IPS-20b (cell line): ENCODE data around the gene PAQR5.
A peak's percentile ranks its signal among the peaks of the same experiment; 100 is the strongest.
"Not testable (repeated sequence)": the region's sequence is repeated elsewhere in the genome, so short reads cannot be mapped to it uniquely, and the experiment has no call there.

Experiments
- H3K27ac ChIP-seq: one replicate; pipeline ENCODE4 v1.5.1; 2013; ENCODE audit warnings: low read length
- H3K27me3 ChIP-seq: 2 replicates; pipeline ENCODE4 v1.6.1; 2013; ENCODE audit warnings: mild to moderate bottlenecking, low read length, inconsistent platforms; ENCODE audit not compliant: insufficient read depth
- H3K36me3 ChIP-seq: 2 replicates; pipeline ENCODE4 v1.6.1; 2013; ENCODE audit warnings: low read depth, mild to moderate bottlenecking, inconsistent platforms, low read length, moderate library complexity; ENCODE audit not compliant: insufficient read depth
- H3K4me1 ChIP-seq: 2 replicates; pipeline ENCODE4 v1.6.1; 2013; ENCODE audit warnings: mild to moderate bottlenecking, control low read depth, inconsistent platforms, low read length, moderate library complexity; ENCODE audit not compliant: insufficient read depth
- H3K4me3 ChIP-seq: 2 replicates; pipeline ENCODE4 v1.5.1; 2013; ENCODE audit warnings: mild to moderate bottlenecking, low read length, inconsistent platforms
- H3K9ac ChIP-seq: 2 replicates; pipeline ENCODE4 v1.6.1; 2013; ENCODE audit warnings: low read depth, mild to moderate bottlenecking, inconsistent platforms, low read length, moderate library complexity
- H3K9me3 ChIP-seq: 2 replicates; pipeline ENCODE4 v1.6.1; 2013; ENCODE audit warnings: mild to moderate bottlenecking, low read depth, low read length, inconsistent platforms; ENCODE audit not compliant: insufficient read depth

Gene PAQR5

DNA sequence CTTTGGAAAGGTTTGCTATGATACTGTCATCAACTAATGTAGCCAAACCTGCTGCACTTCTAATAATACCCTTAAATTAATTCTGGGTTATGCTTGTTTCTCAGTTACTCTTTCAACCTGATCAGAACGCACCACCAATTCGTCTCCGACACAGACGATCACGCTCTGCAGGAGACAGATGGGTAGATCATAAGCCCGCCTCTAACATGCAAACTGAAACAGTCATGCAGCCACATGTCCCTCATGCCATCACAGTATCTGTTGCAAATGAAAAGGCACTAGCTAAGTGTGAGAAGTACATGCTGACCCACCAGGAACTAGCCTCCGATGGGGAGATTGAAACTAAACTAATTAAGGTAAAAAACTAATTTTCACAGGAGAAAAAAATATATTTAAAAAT, 146.0 kb downstream of the PAQR5 start:
- Histone ChIP-seq H3K27ac (no peak overlapping the region), H3K27me3 (no peaks in the 10 kb centered on the region)

GRCh38 chr15:69446953-69447352, 148.2 kb downstream of the PAQR5 start:
- H3K27me3 ChIP-seq: no peaks in the 10 kb centered on the region
- no peaks in the 10 kb centered on the region for H3K9me3 ChIP-seq
- H3K27ac ChIP-seq: no peak overlapping the region
- H3K4me1 ChIP-seq: peaks cover 4% of the 10 kb centered on the region; the same call in 1 of the 2 replicates
- no peak overlapping the region for H3K9ac ChIP-seq
- H3K4me3 ChIP-seq: no peak overlapping the region
- H3K36me3 ChIP-seq: peaks cover 65% of the 10 kb centered on the region

More for the DNA sequence above, 146.0 kb downstream of the PAQR5 start:
- peaks cover 87% of the 10 kb centered on the region for H3K36me3 ChIP-seq
- H3K9ac ChIP-seq: no peak overlapping the region
- no peaks in the 10 kb centered on the region for H3K4me1 ChIP-seq
- no peaks in the 10 kb centered on the region for H3K9me3 ChIP-seq
- no peak overlapping the region for H3K4me3 ChIP-seq

DNA sequence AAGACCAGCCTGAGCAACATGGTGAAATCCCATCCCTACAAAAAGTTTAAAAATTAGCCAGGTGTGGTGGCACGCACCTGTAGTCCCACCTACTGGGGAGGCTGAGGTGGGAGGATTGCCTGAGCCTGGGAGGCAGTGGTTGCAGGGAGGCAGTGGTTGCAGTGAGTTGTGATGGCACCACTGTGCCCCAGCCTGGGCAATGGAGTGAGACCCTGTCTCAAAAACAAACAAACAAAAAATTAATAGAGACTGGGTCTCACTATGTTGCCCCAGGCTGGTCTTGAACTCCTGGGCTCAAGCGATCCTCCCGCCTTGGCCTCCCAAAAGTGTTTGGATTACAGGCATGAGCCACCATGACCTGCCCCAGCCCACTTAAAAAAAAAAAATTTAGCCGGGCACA, 151.5 kb downstream of the PAQR5 start:
- Histone ChIP-seq H3K36me3 (peaks cover 56% of the 10 kb centered on the region), H3K4me1 (peaks cover 10% of the 10 kb centered on the region; the same call in 1 of the 2 replicates)
- not testable (repeated sequence) for H3K9ac ChIP-seq, H3K9me3 ChIP-seq, H3K27ac ChIP-seq, H3K4me3 ChIP-seq, H3K27me3 ChIP-seq

- Histone ChIP-seq H3K27me3 (no peaks in the 10 kb centered on the region), H3K4me3 (peak overlapping the region; percentile 98; the same call in 1 of the 2 replicates), H3K36me3 (peaks cover 56% of the 10 kb centered on the region)
Observed at GRCh38 chr15:69450968-69451695, 152.4 kb downstream of the PAQR5 start.

DNA sequence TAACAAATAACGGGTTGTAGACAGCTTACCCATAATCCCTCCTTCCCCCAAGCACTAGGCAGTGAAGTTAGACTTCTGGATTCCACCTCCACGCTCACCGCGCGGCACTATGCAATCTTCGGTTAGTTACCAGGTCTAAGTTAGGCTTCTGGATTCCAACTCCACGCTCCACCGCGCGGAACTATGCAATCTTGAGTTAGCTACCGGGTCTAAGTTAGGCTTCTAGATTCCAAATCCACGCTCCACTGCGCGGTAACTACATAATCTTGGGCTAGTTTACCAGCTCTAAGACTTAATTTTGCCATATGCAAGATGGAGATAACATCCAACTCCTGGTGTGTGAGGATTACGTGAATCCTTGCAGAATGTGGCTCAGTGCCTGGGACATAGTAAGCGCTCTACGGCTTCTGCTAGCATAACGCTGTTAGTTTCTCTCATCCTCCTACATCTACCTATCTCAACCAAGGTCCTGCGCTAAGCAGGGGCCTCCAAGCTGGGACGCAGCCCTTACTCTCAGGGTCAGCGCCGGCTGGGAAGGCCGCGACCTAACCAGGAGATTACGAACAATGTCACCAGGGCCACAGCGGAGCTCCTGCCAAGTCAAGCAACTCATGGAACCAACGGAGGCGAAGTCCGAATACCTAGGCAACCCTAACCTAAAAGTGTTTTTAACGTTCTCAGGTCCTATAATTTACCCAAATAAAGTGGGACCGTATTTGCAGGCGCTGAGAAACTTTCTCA, 153.4 kb downstream of the PAQR5 start:
- Histone ChIP-seq H3K27me3 (no peaks in the 10 kb centered on the region), H3K27ac (peak overlapping the region; percentile 18), H3K9ac (peak overlapping the region; percentile 99), H3K4me1 (peaks cover 10% of the 10 kb centered on the region; the same call in 1 of the 2 replicates), H3K4me3 (peak overlapping the region; percentile 98), H3K9me3 (no peaks in the 10 kb centered on the region), H3K36me3 (peaks cover 56% of the 10 kb centered on the region)

More at GRCh38 chr15:69450968-69451695, 152.4 kb downstream of the PAQR5 start:
- Histone ChIP-seq H3K9me3 (no peaks in the 10 kb centered on the region), H3K9ac (no peak overlapping the region; the same call in 1 of the 2 replicates), H3K4me1 (peaks cover 10% of the 10 kb centered on the region; the same call in 1 of the 2 replicates), H3K27ac (no peak overlapping the region)

DNA sequence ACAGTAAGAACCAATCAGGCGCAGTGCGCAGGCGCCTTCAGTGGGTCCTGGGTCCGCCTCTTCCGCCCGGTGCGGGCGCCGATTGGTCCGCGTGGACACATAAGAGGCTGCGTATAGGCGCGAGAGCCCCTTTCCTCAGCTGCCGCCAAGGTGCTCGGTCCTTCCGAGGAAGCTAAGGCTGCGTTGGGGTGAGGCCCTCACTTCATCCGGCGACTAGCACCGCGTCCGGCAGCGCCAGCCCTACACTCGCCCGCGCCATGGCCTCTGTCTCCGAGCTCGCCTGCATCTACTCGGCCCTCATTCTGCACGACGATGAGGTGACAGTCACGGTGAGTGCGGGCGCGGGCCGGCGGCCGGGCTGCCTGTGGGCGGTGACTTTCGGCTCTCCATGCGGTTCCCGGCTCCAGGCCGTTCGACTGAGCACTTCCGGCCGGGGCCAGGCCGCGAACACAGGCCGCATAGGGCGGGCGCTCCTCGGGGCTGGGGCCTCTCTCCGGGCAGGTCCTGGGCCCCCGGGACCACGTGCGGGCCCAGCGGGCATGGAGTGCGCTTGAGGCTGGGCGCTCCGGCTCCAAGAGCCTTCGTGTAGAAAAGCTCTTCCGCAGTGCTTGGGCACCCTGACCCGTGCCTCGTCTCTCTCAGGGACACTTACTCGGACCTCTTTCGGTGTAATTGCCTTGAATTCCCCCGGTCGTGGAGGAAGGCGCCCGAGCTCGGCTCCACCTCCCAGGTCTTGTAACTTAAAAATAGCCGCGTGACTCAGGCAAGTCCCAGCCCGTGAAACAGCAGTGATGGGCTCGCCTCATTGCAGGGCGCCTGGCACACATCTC, 154.2 kb downstream of the PAQR5 start, which contains the start of gene RPLP1:
TSS of gene RPLP1 (plus strand) at position 127 of the 830 bp plus-strand sequence. CDS start at position 258, 131 bp downstream.
- no peaks in the 10 kb centered on the region for H3K27me3 ChIP-seq
- H3K36me3 ChIP-seq: peaks cover 50% of the 10 kb centered on the region
- no peaks in the 10 kb centered on the region for H3K9me3 ChIP-seq
- peak within 1 kb of the TSS; percentile 76 for H3K27ac ChIP-seq
- H3K4me1 ChIP-seq: peaks cover 10% of the 10 kb centered on the region; the same call in 1 of the 2 replicates
- H3K4me3 ChIP-seq: peak within 1 kb of the TSS; percentile 98
- peak within 1 kb of the TSS; percentile 99 for H3K9ac ChIP-seq

DNA sequence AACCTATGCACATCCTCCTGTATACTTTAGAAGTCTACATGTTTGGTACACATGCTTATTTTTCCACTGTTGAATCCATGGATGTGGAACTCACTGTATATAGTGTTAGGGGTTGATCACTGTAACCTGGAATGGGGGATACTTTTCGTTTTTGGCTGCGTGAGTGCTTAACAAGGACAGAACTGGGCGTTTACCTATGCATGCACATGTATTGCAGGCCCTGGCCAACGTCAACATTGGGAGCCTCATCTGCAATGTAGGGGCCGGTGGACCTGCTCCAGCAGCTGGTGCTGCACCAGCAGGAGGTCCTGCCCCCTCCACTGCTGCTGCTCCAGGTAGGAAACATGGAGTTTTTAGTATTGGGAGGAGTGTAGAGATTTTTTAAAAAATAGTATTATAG, 156.2 kb downstream of the PAQR5 start:
- Histone ChIP-seq H3K9ac (peak overlapping the region; percentile 99; the same call in 1 of the 2 replicates), H3K4me1 (peaks cover 10% of the 10 kb centered on the region; the same call in 1 of the 2 replicates), H3K27ac (no peak overlapping the region), H3K4me3 (peak overlapping the region; percentile 98), H3K36me3 (peaks cover 42% of the 10 kb centered on the region), H3K9me3 (no peaks in the 10 kb centered on the region), H3K27me3 (no peaks in the 10 kb centered on the region)

DNA sequence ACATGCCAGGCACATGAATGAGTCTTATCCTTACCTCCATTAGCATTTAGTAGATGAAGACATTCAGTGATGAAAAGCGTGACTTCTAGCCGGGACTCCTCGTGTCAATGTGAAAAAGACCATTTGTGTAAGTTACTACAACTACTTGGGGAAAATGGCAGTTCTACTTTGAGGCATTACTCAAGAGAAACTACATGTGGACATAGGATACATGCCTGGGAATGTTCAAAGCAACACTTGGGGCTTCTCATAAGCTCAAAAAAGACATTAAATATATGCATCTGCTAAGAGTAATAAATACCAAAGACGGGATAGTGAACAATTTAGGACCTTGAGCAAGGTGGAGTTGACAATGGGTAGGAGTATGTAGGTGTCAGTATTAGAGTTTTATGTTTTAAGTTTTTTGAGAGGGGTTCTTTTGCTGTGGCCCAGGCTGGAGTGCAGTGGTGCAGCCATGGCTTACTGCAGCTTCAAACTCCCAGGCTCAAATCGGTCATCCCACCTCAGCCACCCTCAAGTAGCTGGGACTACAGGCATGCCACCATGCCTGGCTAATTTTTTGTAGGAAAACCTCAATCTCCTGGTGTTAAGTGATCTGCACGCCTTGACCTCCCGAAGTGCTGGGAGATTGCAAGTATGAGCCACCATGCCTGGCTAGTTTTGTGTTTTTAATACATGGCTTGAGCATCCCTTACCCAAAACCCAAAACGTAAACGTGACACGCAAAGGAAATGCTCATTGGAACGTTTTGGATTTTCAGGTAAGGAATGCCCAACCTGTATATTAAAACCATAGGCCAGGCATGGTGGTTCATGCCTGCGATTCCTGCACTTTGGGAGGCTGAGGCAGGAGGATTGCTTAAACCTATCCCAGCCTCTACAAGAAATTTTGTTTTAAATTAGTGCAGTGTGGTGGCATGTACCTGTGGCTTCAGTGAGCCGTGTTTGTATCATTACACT, 157.8 kb downstream of the PAQR5 start:
- Histone ChIP-seq H3K9ac (no peak overlapping the region), H3K9me3 (no peaks in the 10 kb centered on the region), H3K4me3 (peak overlapping the region; percentile 21; the same call in 1 of the 2 replicates), H3K27me3 (no peaks in the 10 kb centered on the region), H3K27ac (no peak overlapping the region), H3K4me1 (peaks cover 10% of the 10 kb centered on the region; the same call in 1 of the 2 replicates), H3K36me3 (peaks cover 42% of the 10 kb centered on the region)
